Subcutaneous abdominal adipose tissue (tissue), 5 donors: ENCODE data around the gene CHRNA10.

Source experiments
- H3K27ac ChIP-seq: one replicate; pipeline ENCODE4 v1.7.0; 2013; ENCODE audit warnings: low read depth, mild to moderate bottlenecking, inconsistent platforms, low read length, moderate library complexity
- H3K27me3 ChIP-seq, 5 donors: one replicate each; pipeline ENCODE4 v1.7.0; 2013; ENCODE audit warnings: low read length in 5 of 5, inconsistent platforms in 1 of 5; ENCODE audit not compliant: control insufficient read depth in 5 of 5, insufficient read depth in 4 of 5
- H3K36me3 ChIP-seq, 5 donors: one replicate each; pipeline ENCODE4 v1.7.0; 2013; ENCODE audit warnings: low read length in 5 of 5; ENCODE audit not compliant: control insufficient read depth in 5 of 5, insufficient read depth in 5 of 5
- H3K4me1 ChIP-seq, 5 donors: one replicate each; pipeline ENCODE4 v1.7.0; 2013; ENCODE audit warnings: low read length in 5 of 5, mild to moderate bottlenecking in 3 of 5, moderate library complexity in 1 of 5; ENCODE audit not compliant: control insufficient read depth in 5 of 5, insufficient read depth in 5 of 5
- H3K4me3 ChIP-seq, 5 donors: one replicate each; pipeline ENCODE4 v1.7.0; 2013; ENCODE audit warnings: low read length in 5 of 5, low read depth in 1 of 5
- H3K9ac ChIP-seq, 5 donors: one replicate each; pipeline ENCODE4 v1.7.0; 2013; ENCODE audit warnings: low read length in 5 of 5, mild to moderate bottlenecking in 4 of 5, moderate library complexity in 3 of 5
- H3K9me3 ChIP-seq, 5 donors: one replicate each; pipeline ENCODE4 v1.7.0; 2013; ENCODE audit warnings: low read length in 5 of 5; ENCODE audit not compliant: control insufficient read depth in 5 of 5
- donor health status: healthy.
- donor health status: healthy.
- donor health status: healthy.
- donor health status: healthy.
- donor health status: healthy.

The CHRNA10 gene

DNA sequence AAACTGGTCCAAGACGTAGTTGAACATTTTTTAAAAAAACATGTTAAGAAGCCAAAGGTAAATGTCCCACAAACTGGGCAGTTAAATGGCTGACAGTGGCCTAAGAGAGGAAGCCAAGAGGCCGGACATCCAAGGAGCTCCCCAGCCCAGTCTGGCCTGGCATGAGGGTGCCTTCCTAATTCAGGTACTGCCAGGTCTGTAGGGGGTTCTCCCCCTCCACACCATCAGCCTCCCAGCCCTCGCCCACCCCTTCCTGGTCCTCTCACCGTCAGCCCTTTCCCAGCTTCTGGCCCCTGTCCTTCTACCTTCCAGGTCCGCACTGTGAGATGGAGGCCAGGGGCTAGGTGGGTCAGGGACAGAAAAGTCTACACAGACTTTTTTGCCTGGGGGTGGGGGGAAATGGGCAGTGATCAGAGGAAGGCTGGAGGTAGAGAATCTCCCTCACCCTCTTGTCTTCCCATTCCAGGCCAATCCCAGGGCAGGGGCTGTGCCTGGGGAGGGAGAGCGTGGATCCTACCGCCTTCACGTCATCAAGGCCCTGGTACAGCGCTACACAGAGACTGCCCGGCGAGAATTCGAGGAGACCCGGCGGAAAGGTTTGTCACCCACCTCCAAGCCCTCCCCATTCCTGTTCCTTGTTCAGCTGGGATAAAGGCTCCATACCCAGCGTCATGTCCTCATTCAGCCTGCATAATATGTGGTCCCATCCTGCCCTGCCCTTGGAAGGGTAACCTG is 35.4 kb downstream of the CHRNA10 start:
- Histone ChIP-seq H3K9me3 (no peaks in the 10 kb centered on the region), H3K9ac (no peak overlapping the region), H3K36me3 (no peaks in the 10 kb centered on the region), H3K4me3 (no peak overlapping the region), H3K4me1 (no peaks in the 10 kb centered on the region), H3K27ac (no peak overlapping the region), H3K27me3 (no peaks in the 10 kb centered on the region)

DNA sequence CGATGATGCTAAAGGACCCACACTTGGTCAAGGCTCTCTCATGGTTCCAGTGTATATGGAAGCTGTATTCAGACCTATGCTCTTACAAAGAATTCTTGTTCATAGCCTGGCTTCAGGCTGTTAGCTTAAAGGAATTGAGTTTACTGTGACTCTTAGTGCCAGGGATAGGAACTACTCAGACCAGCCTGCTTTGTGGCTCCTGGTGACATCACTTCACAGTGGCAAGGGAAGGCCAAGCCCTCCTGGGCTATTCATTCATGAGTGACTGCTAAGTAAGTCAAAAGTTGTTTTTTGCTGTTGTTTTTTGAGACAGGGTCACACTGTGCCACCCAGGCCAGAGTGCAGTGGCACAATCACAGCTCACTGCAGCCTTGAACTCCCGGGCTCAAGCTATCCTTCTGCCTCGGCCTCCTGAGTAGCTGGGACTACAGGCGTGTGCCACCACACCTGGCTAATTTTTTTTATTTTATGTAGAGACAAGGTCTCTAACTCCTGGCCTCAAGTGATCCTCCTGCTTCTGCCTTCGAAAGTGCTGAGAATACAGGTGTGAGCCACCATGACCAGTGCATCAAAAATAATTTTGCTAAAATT is 39.0 kb downstream of the CHRNA10 start:
- Histone ChIP-seq H3K9ac (no peak overlapping the region), H3K27ac (no peak overlapping the region), H3K4me1 (peaks cover 0 to 2% (median 1%) of the 10 kb centered on the region in 5 donors), H3K36me3 (no peaks in the 10 kb centered on the region), H3K9me3 (no peaks in the 10 kb centered on the region), H3K4me3 (no peak overlapping the region), H3K27me3 (no peaks in the 10 kb centered on the region)

DNA sequence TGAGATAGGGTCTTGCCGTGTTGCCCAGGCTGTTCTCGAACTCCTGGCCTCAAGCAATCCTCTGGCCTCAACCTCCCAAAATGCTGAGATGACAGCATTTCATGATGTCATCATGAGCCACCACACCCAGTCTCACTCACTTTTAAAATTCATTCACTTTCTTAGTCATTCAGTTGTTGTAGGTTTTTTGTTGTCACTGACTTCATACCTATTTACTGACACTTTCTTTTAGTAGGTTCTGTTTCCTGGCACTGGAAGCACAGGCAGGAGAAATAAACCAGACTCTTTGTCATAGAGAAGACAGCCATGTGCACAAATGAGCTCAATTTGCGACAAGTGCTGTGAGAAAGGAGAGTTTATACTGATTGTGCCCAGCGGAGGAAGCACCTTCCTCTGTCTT is 39.9 kb downstream of the CHRNA10 start:
- Histone ChIP-seq H3K4me1 (peaks cover 0 to 10% (median 10%) of the 10 kb centered on the region in 5 donors), H3K27ac (no peak overlapping the region), H3K36me3 (no peaks in the 10 kb centered on the region), H3K9ac (no peak overlapping the region), H3K9me3 (no peaks in the 10 kb centered on the region), H3K4me3 (no peak overlapping the region), H3K27me3 (no peaks in the 10 kb centered on the region)

DNA sequence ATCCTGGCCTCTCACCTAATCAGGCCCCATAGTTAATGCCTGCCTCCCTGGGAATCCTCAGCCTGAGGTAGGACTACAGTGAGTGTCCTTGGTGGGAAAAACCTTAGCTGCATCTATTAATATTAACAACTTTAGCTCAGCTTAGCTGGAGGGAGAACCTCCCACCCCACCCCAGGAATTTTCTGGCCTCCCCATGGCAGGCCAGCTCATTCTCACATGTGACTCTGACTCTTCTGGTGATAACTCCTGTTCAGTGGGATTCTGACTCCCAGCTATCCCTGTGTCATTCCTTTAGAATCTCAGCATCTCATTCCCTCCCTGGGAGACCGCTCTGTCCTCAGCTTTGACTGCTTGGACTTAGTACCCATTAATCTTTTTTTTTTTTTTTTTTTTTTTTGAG is 43.9 kb downstream of the CHRNA10 start:
- no peaks in the 10 kb centered on the region for H3K36me3 ChIP-seq
- no peaks in the 10 kb centered on the region for H3K27me3 ChIP-seq
- H3K9me3 ChIP-seq: no peaks in the 10 kb centered on the region
- peaks cover 0 to 24% (median 15%) of the 10 kb centered on the region in 5 donors for H3K4me1 ChIP-seq
- H3K9ac ChIP-seq: no peak overlapping the region
- H3K4me3 ChIP-seq: no peak overlapping the region
- no peak overlapping the region for H3K27ac ChIP-seq

DNA sequence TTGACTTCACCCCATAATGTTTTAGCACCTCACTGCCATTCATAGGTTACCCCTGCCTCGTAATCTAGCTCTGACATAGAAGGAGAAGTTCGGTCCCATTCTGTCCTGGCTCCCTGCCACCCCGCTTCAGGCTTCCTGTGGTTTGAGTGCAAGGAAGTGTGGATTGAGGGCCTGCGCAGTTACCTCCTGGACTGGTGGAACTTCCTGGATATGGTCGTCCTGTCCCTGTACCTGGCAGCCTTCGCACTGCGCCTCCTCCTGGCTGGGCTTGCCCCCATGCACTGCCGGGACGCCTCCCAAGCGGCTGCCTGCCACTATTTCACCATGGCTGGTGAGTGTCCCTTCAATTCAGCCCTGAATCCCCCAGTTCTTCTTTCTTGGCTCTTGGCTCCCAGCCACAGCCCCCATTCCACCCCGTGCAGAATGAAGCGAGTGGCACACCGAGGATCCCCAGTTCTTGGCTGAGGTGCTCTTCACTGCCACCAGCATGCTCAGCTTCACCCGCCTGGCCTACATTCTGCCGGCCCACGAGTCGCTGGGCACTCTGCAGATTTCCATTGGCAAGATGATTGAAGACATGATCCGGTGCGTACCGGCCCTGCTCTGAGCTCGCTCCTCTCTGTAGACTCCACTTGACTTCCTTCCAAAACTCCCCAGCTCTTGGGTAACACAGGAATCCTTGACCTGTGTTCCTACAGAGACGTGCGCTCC is 44.8 kb downstream of the CHRNA10 start:
- Histone ChIP-seq H3K9me3 (no peaks in the 10 kb centered on the region), H3K36me3 (no peaks in the 10 kb centered on the region), H3K4me1 (peaks cover 0 to 24% (median 15%) of the 10 kb centered on the region in 5 donors), H3K4me3 (peak overlapping the region; percentile 19 to 61 (median 28)), H3K27ac (no peak overlapping the region), H3K27me3 (no peaks in the 10 kb centered on the region), H3K9ac (no peak overlapping the region)

DNA sequence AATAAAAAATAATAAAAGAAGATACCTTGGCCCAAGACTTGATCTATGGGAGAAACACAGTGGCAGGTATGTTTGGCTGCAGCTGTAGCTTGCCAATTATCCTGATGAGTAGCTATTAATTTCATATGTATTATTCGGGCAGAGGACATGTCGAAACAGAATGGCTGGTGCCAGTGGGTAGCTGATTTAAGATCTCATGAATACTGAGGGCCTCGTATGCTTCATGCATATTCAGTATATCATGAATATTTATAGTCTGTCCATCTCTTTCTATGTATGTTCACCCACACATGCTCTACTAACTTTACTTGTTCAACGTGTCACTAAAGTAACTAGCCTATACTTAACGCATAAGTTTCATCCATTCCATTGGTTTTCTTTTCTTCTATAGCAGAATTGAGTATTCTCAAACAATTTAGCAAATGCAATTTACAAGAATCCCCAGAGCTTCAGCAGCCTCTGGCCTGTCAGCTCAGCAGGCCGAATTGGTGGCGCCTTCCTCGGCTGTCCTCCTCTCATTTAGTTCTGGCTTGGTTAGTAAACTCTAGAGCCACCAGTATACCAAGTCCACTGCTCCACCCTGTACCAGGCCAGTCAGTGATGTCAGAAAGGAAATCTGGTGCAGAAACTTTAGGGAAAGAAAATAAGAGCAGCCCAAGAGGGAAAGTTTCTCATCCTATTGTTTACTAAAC is 47.3 kb downstream of the CHRNA10 start:
- H3K27me3 ChIP-seq: no peaks in the 10 kb centered on the region
- H3K36me3 ChIP-seq: no peaks in the 10 kb centered on the region
- no peak overlapping the region for H3K4me3 ChIP-seq
- peaks cover 0 to 24% (median 15%) of the 10 kb centered on the region in 5 donors for H3K4me1 ChIP-seq
- no peak overlapping the region for H3K9ac ChIP-seq
- H3K27ac ChIP-seq: no peak overlapping the region
- no peaks in the 10 kb centered on the region for H3K9me3 ChIP-seq

DNA sequence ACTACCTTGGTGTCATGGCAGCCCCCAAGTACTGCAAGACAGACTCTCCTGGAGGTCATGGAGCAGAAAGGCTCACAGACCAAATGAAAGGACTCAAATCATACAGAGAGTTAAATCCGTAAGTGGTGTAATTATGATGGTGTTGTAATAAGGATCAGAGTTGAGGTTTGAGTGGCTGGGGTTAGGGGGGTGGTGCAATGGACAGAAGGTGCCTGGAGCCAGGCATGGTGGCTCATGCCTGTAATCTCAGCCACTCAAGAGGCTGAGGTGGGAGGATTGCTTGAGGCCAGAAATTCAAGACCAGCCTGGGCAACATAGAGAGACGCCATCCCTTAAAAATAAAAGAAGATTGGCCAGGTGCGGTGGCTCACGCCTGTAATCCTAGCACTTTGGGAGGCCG is 48.1 kb downstream of the CHRNA10 start:
- H3K4me3 ChIP-seq: no peak overlapping the region
- no peaks in the 10 kb centered on the region for H3K27me3 ChIP-seq
- no peaks in the 10 kb centered on the region for H3K36me3 ChIP-seq
- no peaks in the 10 kb centered on the region for H3K9me3 ChIP-seq
- H3K4me1 ChIP-seq: peaks cover 0 to 24% (median 15%) of the 10 kb centered on the region in 5 donors
- no peak overlapping the region for H3K27ac ChIP-seq
- H3K9ac ChIP-seq: no peak overlapping the region

DNA sequence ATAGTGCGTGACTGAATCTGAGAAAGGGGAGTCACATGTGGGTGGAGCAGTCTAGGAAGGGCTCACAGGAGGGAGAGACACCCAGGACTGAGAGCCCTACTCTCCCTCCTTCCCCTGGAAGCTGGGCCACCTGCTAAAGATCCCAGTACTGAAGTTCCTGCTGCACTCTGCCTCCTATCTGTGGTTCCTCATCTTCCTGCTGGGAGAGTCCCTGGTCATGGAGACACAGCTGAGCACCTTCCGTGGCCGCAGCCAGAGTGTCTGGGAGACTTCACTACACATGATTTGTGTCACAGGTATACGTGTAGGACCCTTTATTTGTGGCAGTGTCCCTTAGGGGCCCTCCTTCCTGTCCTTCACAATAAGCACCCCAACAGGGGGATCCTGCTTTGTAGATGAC is 48.7 kb downstream of the CHRNA10 start:
- Histone ChIP-seq H3K4me1 (peaks cover 0 to 24% (median 15%) of the 10 kb centered on the region in 5 donors), H3K4me3 (no peak overlapping the region)

DNA sequence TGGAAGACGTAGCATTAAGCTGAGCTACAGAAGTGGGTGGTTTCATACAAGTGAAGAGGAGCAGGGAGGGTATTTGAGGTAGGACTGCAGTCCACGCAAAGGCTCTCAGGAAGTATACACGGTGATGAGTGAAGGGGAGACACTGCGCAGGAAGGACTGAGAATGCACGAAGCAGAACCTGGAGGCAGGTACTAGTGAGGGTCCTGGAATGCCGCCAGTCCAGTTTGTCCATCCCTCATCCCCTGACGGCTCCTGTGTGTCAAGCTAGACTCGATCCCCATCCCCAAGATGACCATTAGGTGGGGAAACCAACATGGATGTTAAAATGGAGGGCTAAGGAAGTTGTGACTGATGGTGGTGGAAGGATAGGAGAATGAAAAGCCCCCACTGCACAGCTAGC is 53.2 kb downstream of the CHRNA10 start:
- H3K36me3 ChIP-seq: no peaks in the 10 kb centered on the region

More for the DNA sequence above, 48.7 kb downstream of the CHRNA10 start:
- no peaks in the 10 kb centered on the region for H3K27me3 ChIP-seq
- no peaks in the 10 kb centered on the region for H3K9me3 ChIP-seq
- H3K27ac ChIP-seq: no peak overlapping the region
- H3K9ac ChIP-seq: no peak overlapping the region
- H3K36me3 ChIP-seq: no peaks in the 10 kb centered on the region

More for the DNA sequence above, 53.2 kb downstream of the CHRNA10 start:
- H3K9me3 ChIP-seq: no peaks in the 10 kb centered on the region
- peaks cover 0 to 13% (median 0%) of the 10 kb centered on the region in 5 donors for H3K4me1 ChIP-seq
- no peaks in the 10 kb centered on the region for H3K27me3 ChIP-seq
- no peak overlapping the region for H3K4me3 ChIP-seq
- no peak overlapping the region for H3K27ac ChIP-seq
- H3K9ac ChIP-seq: no peak overlapping the region
